IMR-90 (cell line): ENCODE data around the gene RAET1E. TPM values are rescaled to one million over a fixed set of nuclear protein-coding genes. Genes with fewer than 3 reads are reported as not detected.

ENCODE experiments used
- ATAC-seq: fragments of 200-7000 bp; cut with Tn5 transposase; 2 replicates; pipeline ENCODE4 v1.9.1; 2020; ENCODE audit warnings: low read depth, mild to moderate bottlenecking, moderate library complexity
- BruUV-seq: library from RNA; stranded (reverse); fragments of 400-500 nt; replicated peaks from 2 replicates; lab custom pipeline; 2021; lab: Mats Ljungman, UMichigan
- CTCF ChIA-PET: fragments of 300-600 bp; formaldehyde crosslinking; extraction: SDS; loops from one replicate; lab custom pipeline; 2021; ENCODE audit warnings: antibody characterized with exemption; lab: Yijun Ruan, JAX
- POLR2A ChIA-PET: fragments of 300-600 bp; sonication (Branson Sonifier 250); formaldehyde crosslinking; loops from one replicate; lab custom pipeline; 2022; ENCODE audit warnings: antibody characterized with exemption; ENCODE audit not compliant: unreplicated experiment; lab: Charles Lee
- DNase-seq: peaks from one replicate; pipeline ENCODE4 v3.0.0; 2013
- H2AFZ ChIP-seq: replicated peaks from 2 replicates; pipeline ENCODE3; 2013; ENCODE audit warnings: low read length, mild to moderate bottlenecking; ENCODE audit not compliant: poor library complexity
- H2AK5ac ChIP-seq: 2 replicates; pipeline ENCODE4 v1.6.1; 2013; ENCODE audit warnings: low read depth, low read length, inconsistent platforms
- H2AK9ac ChIP-seq: replicated peaks from 2 replicates; pipeline ENCODE3; 2013; ENCODE audit warnings: mild to moderate bottlenecking, low read depth, low read length, moderate library complexity; ENCODE audit not compliant: poor library complexity
- H2BK120ac ChIP-seq: 2 replicates; pipeline ENCODE4 v1.6.1; 2013; ENCODE audit warnings: low read depth, low read length, inconsistent platforms
- H2BK15ac ChIP-seq: 3 replicates; pipeline ENCODE4 v1.6.1; 2013; ENCODE audit warnings: low read depth, low read length, inconsistent platforms
- H2BK20ac ChIP-seq: 2 replicates; pipeline ENCODE4 v1.6.1; 2013; ENCODE audit warnings: low read depth, mild to moderate bottlenecking, inconsistent platforms, low read length, moderate library complexity
- H2BK5ac ChIP-seq: 2 replicates; pipeline ENCODE4 v1.6.1; 2013; ENCODE audit warnings: mild to moderate bottlenecking, low read depth, low read length, inconsistent platforms; ENCODE audit not compliant: poor library complexity, severe bottlenecking
- H3K14ac ChIP-seq: replicated peaks from 2 replicates; pipeline ENCODE4 v1.6.1; 2013; ENCODE audit warnings: low read depth, low read length, inconsistent platforms
- H3K18ac ChIP-seq: 2 replicates; pipeline ENCODE4 v1.6.1; 2013; ENCODE audit warnings: low read depth, low read length, control low read depth
- H3K23ac ChIP-seq: 2 replicates; pipeline ENCODE4 v1.6.1; 2013; ENCODE audit warnings: low read depth, low read length, inconsistent platforms
- H3K27ac ChIP-seq: 2 replicates; pipeline ENCODE4 v1.5.1; 2013; ENCODE audit warnings: mild to moderate bottlenecking, control low read depth, low read length; ENCODE audit not compliant: insufficient read depth
- H3K27me3 ChIP-seq: 2 replicates; pipeline ENCODE4 v1.6.1; 2013; ENCODE audit warnings: low read length; ENCODE audit not compliant: control insufficient read depth, insufficient read depth
- H3K36me3 ChIP-seq: 2 replicates; pipeline ENCODE4 v1.6.1; 2013; ENCODE audit warnings: low read length, mixed read lengths; ENCODE audit not compliant: control insufficient read depth, insufficient read depth
- H3K4ac ChIP-seq: 2 replicates; pipeline ENCODE4 v1.6.1; 2013; ENCODE audit warnings: low read depth, low read length, inconsistent platforms
- H3K4me1 ChIP-seq: 2 replicates; pipeline ENCODE4 v1.6.1; 2013; ENCODE audit warnings: low read length, mixed read lengths; ENCODE audit not compliant: control insufficient read depth, insufficient read depth
- H3K4me2 ChIP-seq: 2 replicates; pipeline ENCODE4 v1.6.1; 2013; ENCODE audit warnings: low read depth, mild to moderate bottlenecking, control low read depth, low read length, moderate library complexity
- H3K4me3 ChIP-seq: 2 replicates; pipeline ENCODE4 v1.5.1; 2013; ENCODE audit warnings: low read depth, mild to moderate bottlenecking, control low read depth, low read length, moderate library complexity; ENCODE audit not compliant: insufficient read depth
- H3K56ac ChIP-seq: 2 replicates; pipeline ENCODE4 v1.6.1; 2013; ENCODE audit warnings: low read length, inconsistent platforms; ENCODE audit not compliant: insufficient read depth; ENCODE audit errors: extremely low read depth
- H3K79me1 ChIP-seq, 2 experiments: 2 replicates each; pipeline ENCODE4 v1.6.1; 2013; ENCODE audit warnings: low read length in 2 of 2, inconsistent platforms in 1 of 2, low read depth in 1 of 2
- H3K9ac ChIP-seq: 2 replicates; pipeline ENCODE4 v1.6.1; 2013; ENCODE audit warnings: low read depth, low read length, control low read depth
- H3K9me1 ChIP-seq: 2 replicates; pipeline ENCODE4 v1.6.1; 2013; ENCODE audit warnings: low read length, inconsistent platforms; ENCODE audit not compliant: insufficient read depth
- H3K9me3 ChIP-seq: 2 replicates; pipeline ENCODE4 v1.6.1; 2013; ENCODE audit warnings: low read length; ENCODE audit not compliant: control insufficient read depth, insufficient read depth
- H4K20me1 ChIP-seq: 2 replicates; pipeline ENCODE4 v1.6.1; 2013; ENCODE audit warnings: low read length, inconsistent platforms; ENCODE audit not compliant: insufficient read depth
- H4K5ac ChIP-seq: 2 replicates; pipeline ENCODE4 v1.6.1; 2013; ENCODE audit warnings: mild to moderate bottlenecking, low read depth, low read length, control low read depth
- H4K8ac ChIP-seq, 2 experiments: 2 replicates each; pipeline ENCODE4 v1.6.1; 2013; ENCODE audit warnings: low read depth in 2 of 2, low read length in 2 of 2, control low read depth in 1 of 2, inconsistent platforms in 1 of 2
- H4K91ac ChIP-seq: 2 replicates; pipeline ENCODE4 v1.6.1; 2013; ENCODE audit warnings: low read depth, low read length, inconsistent platforms; ENCODE audit not compliant: insufficient read depth
- BHLHE40 ChIP-seq: fragments of 150-350 bp; IDR thresholded peaks from 2 replicates; pipeline ENCODE4 v1.6.1; 2016; ENCODE audit warnings: mild to moderate bottlenecking, low read depth, low read length
- CEBPB ChIP-seq: IDR thresholded peaks from 2 replicates; pipeline ENCODE4 v1.6.1; 2012; ENCODE audit warnings: low read depth, low read length, improper control_type of control experiment
- CHD1 ChIP-seq: IDR thresholded peaks from 2 replicates; pipeline ENCODE4 v1.6.1; 2012; ENCODE audit warnings: low read depth, low read length, improper control_type of control experiment
- FOS ChIP-seq: fragments of 150-350 bp; IDR thresholded peaks from 2 replicates; pipeline ENCODE4 v1.6.1; 2016; ENCODE audit warnings: low read depth, low read length
- MXI1 ChIP-seq: IDR thresholded peaks from 2 replicates; pipeline ENCODE4 v1.6.1; 2012; ENCODE audit warnings: low read depth, mild to moderate bottlenecking, low read length, moderate library complexity, borderline replicate concordance
- NFE2L2 ChIP-seq: fragments of 150-350 bp; IDR thresholded peaks from 2 replicates; pipeline ENCODE4 v1.6.1; 2016; ENCODE audit warnings: low read depth, mild to moderate bottlenecking, low read length
- POLR2A ChIP-seq: IDR thresholded peaks from 2 replicates; pipeline ENCODE4 v1.6.1; 2012; ENCODE audit warnings: mild to moderate bottlenecking, low read depth, low read length
- RAD21 ChIP-seq: IDR thresholded peaks from 2 replicates; pipeline ENCODE4 v1.6.1; 2012; ENCODE audit warnings: low read length, improper control_type of control experiment
- RFX5 ChIP-seq: IDR thresholded peaks from 2 replicates; pipeline ENCODE4 v1.8.0; 2012; ENCODE audit warnings: low read depth, mild to moderate bottlenecking, low read length, moderate library complexity
- WGBS, 2 experiments: methylation state at CpG; one replicate each; pipeline versions ENCODE4 v1.1.5 to v1.1.7; 2013; ENCODE audit warnings: missing lambda C conversion rate in 2 of 2; ENCODE audit not compliant: insufficient read length in 1 of 2; ENCODE audit errors: extremely low coverage in 2 of 2; 5-methylcytosine and 5-hydroxymethylcytosine counted together
- dilution Hi-C: fragments of 300-500 bp; cut with HindIII; formaldehyde crosslinking; loops from one replicate; pipeline ENCODE4 v1.14.3; 2018; ENCODE audit warnings: low sequenced_read_pairs; ENCODE audit not compliant: unreplicated experiment
- in situ Hi-C: fragments of 300-500 bp; cut with MboI; formaldehyde crosslinking; loops from 3 replicates; pipeline ENCODE4 v1.14.3; 2019; ENCODE audit warnings: low sequenced_read_pairs, inconsistent platforms, mixed read lengths
- intact Hi-C: fragments of 100-400 bp; cut with micrococcal nuclease; formaldehyde crosslinking; loops from 2 replicates; pipeline ENCODE4 v1.10.0; 2022
- polyA plus RNA-seq, 3 experiments: library from polyadenylated mRNA; depleted of rRNA; stranded (reverse); fragments of >200 nt; gene quantifications; 2 replicates each; pipeline ENCODE4 v1.2.3, GENCODE V29; 2012; ENCODE audit warnings: low replicate concordance in 1 of 3
- total RNA-seq: library from RNA; depleted of rRNA; stranded (reverse); fragments of >200 nt; gene quantifications from 2 replicates; pipeline ENCODE4 v1.2.3, GENCODE V29; 2012
- TF ChIP-seq, protein P1 (sequence below): conservative IDR thresholded peaks from 2 replicates; pipeline ENCODE4 v1.5.1; 2012; ENCODE audit warnings: mild to moderate bottlenecking, low read depth, low read length, improper control_type of control experiment
- TF ChIP-seq, protein P2 (sequence below): fragments of 150-350 bp; IDR thresholded peaks from 2 replicates; pipeline ENCODE4 v1.6.1; 2017; ENCODE audit warnings: mild to moderate bottlenecking, antibody characterized with exemption, low read length, low read depth
- TF ChIP-seq, protein P3 (sequence below): fragments of 150-350 bp; IDR thresholded peaks from 2 replicates; pipeline ENCODE4 v1.6.1; 2016; ENCODE audit warnings: low read depth, mild to moderate bottlenecking, low read length, moderate library complexity, borderline replicate concordance

The RAET1E gene
- total and polyA plus RNA-seq, 2 of the 4 experiments (the other 2 are of a cell fraction): not detected

DNA sequence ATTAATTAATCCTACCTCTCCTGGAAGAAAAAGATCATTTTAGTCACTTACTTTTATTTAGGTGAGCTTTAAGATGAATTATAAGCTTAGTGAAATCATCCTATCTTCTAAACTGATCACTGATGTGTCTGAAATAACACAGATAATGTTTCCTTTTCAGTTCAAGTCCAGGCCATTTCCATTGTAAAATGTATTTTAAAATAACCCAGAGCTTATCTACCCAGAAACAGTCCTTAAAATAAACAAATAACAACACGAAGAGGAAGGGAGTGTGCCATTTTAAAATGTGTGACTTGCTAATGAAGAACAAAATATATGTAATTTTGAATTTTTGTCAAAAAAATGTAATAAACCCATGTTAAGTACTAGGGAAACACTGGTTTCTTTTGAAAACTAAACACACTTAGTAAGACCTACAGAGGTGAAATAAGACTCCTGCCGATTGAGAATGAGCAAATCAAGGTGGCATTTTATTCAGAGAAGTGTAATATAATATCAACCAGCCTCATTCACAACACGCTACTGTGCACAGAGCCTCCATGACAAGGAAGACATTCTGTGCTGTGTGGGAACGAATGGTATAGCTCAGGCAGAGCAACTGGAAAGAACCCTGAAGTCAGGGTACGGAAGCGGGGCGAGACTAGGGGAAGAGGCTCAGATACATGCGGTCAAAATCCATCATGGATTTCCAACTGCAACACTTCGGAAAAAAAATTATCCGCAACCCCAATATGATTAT, 41.5 kb downstream of the RAET1E start:
- H3K9me1 ChIP-seq: peaks cover 26% of the 10 kb centered on the region
- H3K4me3 ChIP-seq: peak overlapping the region; percentile 7; the same call in 1 of the 2 replicates
- H2AK9ac ChIP-seq: peak overlapping the region; percentile 90
- H4K20me1 ChIP-seq: peaks cover 10% of the 10 kb centered on the region
- H3K56ac ChIP-seq: peak overlapping the region; percentile 82
- H4K5ac ChIP-seq: peak overlapping the region; percentile 72
- H3K18ac ChIP-seq: peak overlapping the region; percentile 70
- BruUV-seq: no TSS peak
- peak overlapping the region; percentile 92; the same call in 2 of the 3 replicates for H2BK15ac ChIP-seq
- peak overlapping the region; percentile 92 for H3K14ac ChIP-seq
- ChIA-PET POLR2A (interaction anchor here (0.6 kb wide), 1 partner anchor 9 kb away, joined by 3 read pairs; no protein-coding TSS in a partner anchor), CTCF (interaction anchor here (0.7 to 1.2 kb wide), 3 partner anchors 9 to 47 kb away, joined by 3 to 6 read pairs (median 3); no protein-coding TSS in a partner anchor)
- intact Hi-C loops: no loop called here
- 100% methylated on average over 1 of the region's 10 CpGs; no CpG with 5 or more reads in 1 of the 2 experiments for WGBS, 2 experiments
- no peak overlapping the region for H2AFZ ChIP-seq
- peaks cover 3% of the 10 kb centered on the region; the same call in 1 of the 2 replicates for H3K36me3 ChIP-seq
- no peak for ATAC-seq
- H3K23ac ChIP-seq: peak overlapping the region; percentile 90
- peak overlapping the region; percentile 36 to 77 for H4K8ac ChIP-seq
- H3K9me3 ChIP-seq: no peaks in the 10 kb centered on the region
- peak overlapping the region; percentile 93 for H2BK120ac ChIP-seq
- no peaks in the 10 kb centered on the region for H3K27me3 ChIP-seq
- H3K79me1 ChIP-seq: peaks cover 15 to 59% of the 10 kb centered on the region in 2 experiments
- no peak for DNase-seq
- peak overlapping the region; percentile 98 for H3K4ac ChIP-seq
- TF ChIP-seq, protein P1, sequence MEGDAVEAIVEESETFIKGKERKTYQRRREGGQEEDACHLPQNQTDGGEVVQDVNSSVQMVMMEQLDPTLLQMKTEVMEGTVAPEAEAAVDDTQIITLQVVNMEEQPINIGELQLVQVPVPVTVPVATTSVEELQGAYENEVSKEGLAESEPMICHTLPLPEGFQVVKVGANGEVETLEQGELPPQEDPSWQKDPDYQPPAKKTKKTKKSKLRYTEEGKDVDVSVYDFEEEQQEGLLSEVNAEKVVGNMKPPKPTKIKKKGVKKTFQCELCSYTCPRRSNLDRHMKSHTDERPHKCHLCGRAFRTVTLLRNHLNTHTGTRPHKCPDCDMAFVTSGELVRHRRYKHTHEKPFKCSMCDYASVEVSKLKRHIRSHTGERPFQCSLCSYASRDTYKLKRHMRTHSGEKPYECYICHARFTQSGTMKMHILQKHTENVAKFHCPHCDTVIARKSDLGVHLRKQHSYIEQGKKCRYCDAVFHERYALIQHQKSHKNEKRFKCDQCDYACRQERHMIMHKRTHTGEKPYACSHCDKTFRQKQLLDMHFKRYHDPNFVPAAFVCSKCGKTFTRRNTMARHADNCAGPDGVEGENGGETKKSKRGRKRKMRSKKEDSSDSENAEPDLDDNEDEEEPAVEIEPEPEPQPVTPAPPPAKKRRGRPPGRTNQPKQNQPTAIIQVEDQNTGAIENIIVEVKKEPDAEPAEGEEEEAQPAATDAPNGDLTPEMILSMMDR: no peak
- TF ChIP-seq FOS: no peak
- no peak for TF ChIP-seq BHLHE40
- TF ChIP-seq POLR2A: no peak
- TF ChIP-seq CHD1: no peak
- no peak for TF ChIP-seq CEBPB
- TF ChIP-seq, protein P2, sequence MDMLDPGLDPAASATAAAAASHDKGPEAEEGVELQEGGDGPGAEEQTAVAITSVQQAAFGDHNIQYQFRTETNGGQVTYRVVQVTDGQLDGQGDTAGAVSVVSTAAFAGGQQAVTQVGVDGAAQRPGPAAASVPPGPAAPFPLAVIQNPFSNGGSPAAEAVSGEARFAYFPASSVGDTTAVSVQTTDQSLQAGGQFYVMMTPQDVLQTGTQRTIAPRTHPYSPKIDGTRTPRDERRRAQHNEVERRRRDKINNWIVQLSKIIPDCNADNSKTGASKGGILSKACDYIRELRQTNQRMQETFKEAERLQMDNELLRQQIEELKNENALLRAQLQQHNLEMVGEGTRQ: no peak
- no peak for TF ChIP-seq NFE2L2
- TF ChIP-seq RFX5: no peak
- TF ChIP-seq RAD21: no peak
- TF ChIP-seq, protein P3, sequence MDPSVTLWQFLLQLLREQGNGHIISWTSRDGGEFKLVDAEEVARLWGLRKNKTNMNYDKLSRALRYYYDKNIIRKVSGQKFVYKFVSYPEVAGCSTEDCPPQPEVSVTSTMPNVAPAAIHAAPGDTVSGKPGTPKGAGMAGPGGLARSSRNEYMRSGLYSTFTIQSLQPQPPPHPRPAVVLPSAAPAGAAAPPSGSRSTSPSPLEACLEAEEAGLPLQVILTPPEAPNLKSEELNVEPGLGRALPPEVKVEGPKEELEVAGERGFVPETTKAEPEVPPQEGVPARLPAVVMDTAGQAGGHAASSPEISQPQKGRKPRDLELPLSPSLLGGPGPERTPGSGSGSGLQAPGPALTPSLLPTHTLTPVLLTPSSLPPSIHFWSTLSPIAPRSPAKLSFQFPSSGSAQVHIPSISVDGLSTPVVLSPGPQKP: no peak
- no peak for TF ChIP-seq MXI1
- peak overlapping the region; percentile 67 for H3K27ac ChIP-seq
- H3K4me1 ChIP-seq: peaks cover 34% of the 10 kb centered on the region
- peak overlapping the region; percentile 92 for H2BK20ac ChIP-seq
- H3K9ac ChIP-seq: peak overlapping the region; percentile 11
- dilution Hi-C loops: no loop called here
- in situ Hi-C loops: no loop called here
- peak overlapping the region; percentile 100 for H2AK5ac ChIP-seq
- H2BK5ac ChIP-seq: peak overlapping the region; percentile 98
- peak overlapping the region; percentile 74 for H3K4me2 ChIP-seq
- peak overlapping the region; percentile 98 for H4K91ac ChIP-seq
